Hepatocyte (in vitro differentiated cells): ENCODE results near the gene TTC27. TPM values are rescaled to one million over a fixed set of nuclear protein-coding genes. Genes with fewer than 3 reads are reported as not detected.

ENCODE experiments used
- DNase-seq: peaks from one replicate; pipeline ENCODE4 v3.0.0-alpha.2; 2016; ENCODE audit warnings: low spot score
- H2AFZ ChIP-seq: fragments of 200-600 bp; sonication (generic); 2 replicates; pipeline ENCODE4 v1.6.0; 2016; ENCODE audit warnings: antibody characterized with exemption, mild to moderate bottlenecking
- H3K27ac ChIP-seq: fragments of 200-600 bp; sonication (generic); 2 replicates; pipeline ENCODE4 v1.5.1; 2016; ENCODE audit warnings: mild to moderate bottlenecking
- H3K27me3 ChIP-seq: fragments of 200-600 bp; sonication (generic); 2 replicates; pipeline ENCODE4 v1.6.1; 2016
- H3K36me3 ChIP-seq: fragments of 200-600 bp; sonication (generic); replicated peaks from 2 replicates; pipeline ENCODE4 v1.5.1; 2016; ENCODE audit warnings: low read depth; ENCODE audit not compliant: insufficient read depth
- H3K4me1 ChIP-seq: fragments of 200-600 bp; sonication (generic); 2 replicates; pipeline ENCODE4 v1.5.1; 2016; ENCODE audit warnings: mild to moderate bottlenecking, moderate library complexity; ENCODE audit not compliant: insufficient read depth
- H3K4me2 ChIP-seq: fragments of 200-600 bp; sonication (generic); 2 replicates; pipeline ENCODE4 v1.6.0; 2016
- H3K4me3 ChIP-seq: fragments of 200-600 bp; sonication (generic); 2 replicates; pipeline ENCODE4 v1.5.1; 2016; ENCODE audit warnings: mild to moderate bottlenecking
- H3K79me2 ChIP-seq: fragments of 200-600 bp; sonication (generic); 2 replicates; pipeline ENCODE4 v1.6.0; 2017; ENCODE audit warnings: mild to moderate bottlenecking
- H3K9me2 ChIP-seq: fragments of 200-600 bp; sonication (generic); replicated peaks from 2 replicates; pipeline ENCODE4 v1.6.0; 2017; ENCODE audit warnings: mild to moderate bottlenecking; ENCODE audit not compliant: insufficient read depth
- H3K9me3 ChIP-seq: fragments of 200-600 bp; sonication (generic); 2 replicates; pipeline ENCODE4 v1.5.1; 2016; ENCODE audit warnings: low read depth, mild to moderate bottlenecking
- H4K20me1 ChIP-seq: fragments of 200-600 bp; sonication (generic); 2 replicates; pipeline ENCODE4 v1.6.0; 2016; ENCODE audit warnings: mild to moderate bottlenecking; ENCODE audit not compliant: insufficient read depth, poor library complexity, severe bottlenecking
- CTCF ChIP-seq: fragments of 200-600 bp; sonication (generic); IDR thresholded peaks from 2 replicates; pipeline ENCODE4 v1.5.1; 2016; ENCODE audit warnings: antibody characterized with exemption, mild to moderate bottlenecking; ENCODE audit not compliant: poor library complexity
- EZH2 ChIP-seq: fragments of 200-600 bp; sonication (generic); IDR thresholded peaks from 2 replicates; pipeline ENCODE4 v1.6.1; 2016; ENCODE audit warnings: antibody characterized with exemption, mild to moderate bottlenecking, borderline replicate concordance
- EZH2phosphoT487 ChIP-seq: fragments of 200-600 bp; sonication (generic); IDR thresholded peaks from one replicate; pipeline ENCODE4 v1.6.1; 2018; ENCODE audit warnings: antibody characterized with exemption, mild to moderate bottlenecking, low read depth, moderate library complexity; ENCODE audit not compliant: unreplicated experiment, severe bottlenecking
- WGBS: methylation state at CpG from one replicate; pipeline ENCODE4 v1.1.6; 2016; ENCODE audit warnings: low lambda C conversion rate; ENCODE audit errors: missing lambda C conversion rate; 5-methylcytosine and 5-hydroxymethylcytosine counted together
- polyA plus RNA-seq: library from polyadenylated mRNA; unstranded; fragments of >200 nt; fragmentation: Nextera tagmentation; extraction: Ambion mirVana; gene quantifications from 2 replicates; pipeline ENCODE4 v1.2.1, GENCODE V29; 2016
- total RNA-seq: library from RNA; depleted of rRNA; stranded (reverse); fragments of >200 nt; gene quantifications from 2 replicates; pipeline ENCODE4 v1.2.3, GENCODE V29; 2014

TTC27 gene
- total and polyA plus RNA-seq, 2 experiments from 2014 or later, result 10.7 to 12.7 TPM

GRCh38 chr2:32715981-32716380 is 88.1 kb downstream of the TTC27 start:
- Histone ChIP-seq H3K9me3 (no peaks in the 10 kb centered on the region), H3K4me2 (no peak overlapping the region), H2AFZ (no peak overlapping the region), H4K20me1 (no peaks in the 10 kb centered on the region), H3K36me3 (no peaks in the 10 kb centered on the region), H3K27ac (no peak overlapping the region), H3K4me3 (no peak overlapping the region), H3K4me1 (no peaks in the 10 kb centered on the region), H3K9me2 (no peaks in the 10 kb centered on the region), H3K27me3 (no peaks in the 10 kb centered on the region), H3K79me2 (no peaks in the 10 kb centered on the region)
- no peak for TF ChIP-seq CTCF
- no peak for DNase-seq
- WGBS, result 93% methylated on average over 1 of the region's 1 CpG

GRCh38 chr2:32716598-32716997 is 88.7 kb downstream of the TTC27 start:
- no peaks in the 10 kb centered on the region for H4K20me1 ChIP-seq
- no peak overlapping the region for H3K4me2 ChIP-seq
- H3K9me2 ChIP-seq, result no peaks in the 10 kb centered on the region
- DNase-seq, result no peak
- H3K4me1 ChIP-seq, result no peaks in the 10 kb centered on the region
- no peak overlapping the region for H2AFZ ChIP-seq
- no peaks in the 10 kb centered on the region for H3K36me3 ChIP-seq
- no peak overlapping the region for H3K27ac ChIP-seq
- no peaks in the 10 kb centered on the region for H3K9me3 ChIP-seq
- H3K4me3 ChIP-seq, result no peak overlapping the region
- no peaks in the 10 kb centered on the region for H3K79me2 ChIP-seq
- TF ChIP-seq EZH2 (no peak), EZH2phosphoT487 (no peak), CTCF (no peak)
- H3K27me3 ChIP-seq, result no peaks in the 10 kb centered on the region

- DNase-seq, result no peak
- H3K4me2 ChIP-seq, result no peak overlapping the region
Observed at GRCh38 chr2:32718752-32719151, 90.9 kb downstream of the TTC27 start.

More at GRCh38 chr2:32718752-32719151, 90.9 kb downstream of the TTC27 start:
- Histone ChIP-seq H2AFZ (no peak overlapping the region), H3K9me2 (no peaks in the 10 kb centered on the region), H3K4me3 (no peak overlapping the region), H4K20me1 (no peaks in the 10 kb centered on the region), H3K4me1 (no peaks in the 10 kb centered on the region), H3K36me3 (no peaks in the 10 kb centered on the region), H3K27ac (no peak overlapping the region), H3K27me3 (no peaks in the 10 kb centered on the region), H3K9me3 (no peaks in the 10 kb centered on the region), H3K79me2 (no peaks in the 10 kb centered on the region)
- TF ChIP-seq EZH2 (no peak), EZH2phosphoT487 (no peak), CTCF (no peak)
